Activated naive CD8-positive, alpha-beta T cell (primary cell): ENCODE results near the gene PLEKHA6.

ENCODE experiments used
- H3K27ac Mint-ChIP-seq: one replicate; pipeline ENCODE4 v1.8.0; 2021; ENCODE audit warnings: mixed read lengths
- H3K27me3 Mint-ChIP-seq: one replicate; pipeline ENCODE4 v1.8.0; 2021; ENCODE audit warnings: mixed read lengths
- H3K36me3 Mint-ChIP-seq: one replicate; pipeline ENCODE4 v1.8.0; 2021; ENCODE audit warnings: mixed read lengths
- H3K4me1 Mint-ChIP-seq: one replicate; pipeline ENCODE4 v1.8.0; 2021; ENCODE audit warnings: low read depth, mixed read lengths
- H3K4me3 Mint-ChIP-seq: one replicate; pipeline ENCODE4 v1.8.0; 2021; ENCODE audit warnings: mild to moderate bottlenecking, mixed read lengths
- H3K9me3 Mint-ChIP-seq: one replicate; pipeline ENCODE4 v1.8.0; 2021; ENCODE audit warnings: low read depth, mixed read lengths

Gene PLEKHA6

DNA sequence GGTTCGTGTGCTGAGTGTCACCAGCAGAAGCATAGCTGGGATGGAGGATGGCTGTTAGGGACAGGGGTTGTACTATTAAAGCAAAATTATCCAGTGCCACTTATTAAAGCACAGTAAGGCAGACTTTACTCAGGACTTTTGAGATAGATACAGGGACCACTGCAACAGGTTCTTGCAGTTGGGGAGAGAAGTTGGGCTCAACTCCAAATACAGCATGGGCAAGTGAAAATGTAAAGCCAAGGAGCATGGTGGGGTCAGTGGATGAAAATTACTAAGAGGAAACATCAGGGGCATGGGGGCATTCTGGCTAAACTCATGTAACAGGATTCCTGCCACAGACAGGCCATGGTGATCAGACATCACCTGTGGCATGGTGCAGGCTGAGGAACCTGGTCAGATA lies 178.6 kb downstream of the PLEKHA6 start:
- no peaks in the 10 kb centered on the region for H3K36me3 Mint-ChIP-seq

DNA sequence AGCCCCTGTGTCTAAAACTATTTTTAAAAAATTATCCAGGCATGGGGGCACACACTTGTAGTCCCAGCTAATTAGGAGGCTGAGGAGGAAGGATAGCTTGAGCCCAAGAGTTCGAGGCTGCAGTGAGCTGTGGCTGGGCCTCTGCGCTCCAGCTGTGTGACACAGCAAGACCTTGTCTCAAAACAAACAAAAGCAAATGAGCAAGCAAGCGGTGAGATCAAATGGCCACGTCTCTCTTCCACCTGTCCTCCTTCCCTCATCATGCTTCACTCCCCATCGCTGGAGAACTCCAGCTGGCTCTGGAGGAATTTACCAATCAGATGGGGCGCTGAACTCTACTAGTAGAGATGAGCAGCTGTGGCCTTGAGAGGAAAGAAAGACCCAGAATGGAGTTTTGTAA lies 179.6 kb downstream of the PLEKHA6 start:
- Mint-ChIP-seq H3K27ac (no peak overlapping the region), H3K9me3 (no peaks in the 10 kb centered on the region), H3K4me3 (no peak overlapping the region), H3K4me1 (no peaks in the 10 kb centered on the region), H3K36me3 (no peaks in the 10 kb centered on the region), H3K27me3 (no peaks in the 10 kb centered on the region)

More for the DNA sequence above, 178.6 kb downstream of the PLEKHA6 start:
- Mint-ChIP-seq H3K27ac (no peak overlapping the region), H3K9me3 (no peaks in the 10 kb centered on the region), H3K4me1 (no peaks in the 10 kb centered on the region), H3K27me3 (no peaks in the 10 kb centered on the region), H3K4me3 (no peak overlapping the region)

DNA sequence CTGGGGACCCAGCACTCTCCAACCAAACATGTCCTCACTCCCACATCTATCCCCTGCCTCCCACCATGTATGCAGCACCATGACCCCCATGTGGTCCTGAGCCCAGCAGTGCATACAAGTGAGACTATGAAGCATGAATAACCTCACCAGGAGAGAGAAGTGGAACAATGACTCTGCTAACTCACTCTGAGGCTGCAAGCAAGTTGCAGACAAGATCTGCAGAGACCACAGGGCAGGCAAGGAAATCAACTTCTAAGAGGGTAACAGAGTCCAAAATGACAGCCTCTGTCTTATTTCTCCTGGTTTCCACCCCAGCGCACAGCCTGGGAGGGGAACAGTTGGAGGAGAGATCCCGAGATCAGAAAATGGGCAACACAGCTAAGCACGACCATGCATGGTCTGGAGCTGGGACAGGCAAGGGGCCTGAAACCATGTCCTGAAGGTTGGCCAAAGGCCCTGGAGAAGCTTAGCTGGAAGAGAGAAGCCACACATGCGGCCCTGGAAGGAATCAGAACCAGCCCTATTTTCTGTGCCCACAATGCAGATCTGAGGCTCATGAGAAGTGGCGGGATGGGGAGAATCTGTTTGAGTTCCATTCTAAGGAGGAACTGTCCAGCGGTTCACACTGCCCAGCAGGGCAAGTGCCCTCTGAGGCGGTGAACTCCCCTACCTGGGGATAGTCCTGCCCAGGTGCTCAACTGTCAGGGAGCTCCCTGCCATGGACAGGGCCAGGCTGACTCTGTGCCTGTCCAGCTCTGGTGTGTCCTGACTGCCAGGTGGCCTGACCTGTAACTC lies 181.0 kb downstream of the PLEKHA6 start:
- Mint-ChIP-seq H3K4me3 (no peak overlapping the region), H3K36me3 (peaks cover under 1% of the 10 kb centered on the region), H3K4me1 (no peaks in the 10 kb centered on the region), H3K27ac (no peak overlapping the region), H3K27me3 (no peaks in the 10 kb centered on the region), H3K9me3 (no peaks in the 10 kb centered on the region)

DNA sequence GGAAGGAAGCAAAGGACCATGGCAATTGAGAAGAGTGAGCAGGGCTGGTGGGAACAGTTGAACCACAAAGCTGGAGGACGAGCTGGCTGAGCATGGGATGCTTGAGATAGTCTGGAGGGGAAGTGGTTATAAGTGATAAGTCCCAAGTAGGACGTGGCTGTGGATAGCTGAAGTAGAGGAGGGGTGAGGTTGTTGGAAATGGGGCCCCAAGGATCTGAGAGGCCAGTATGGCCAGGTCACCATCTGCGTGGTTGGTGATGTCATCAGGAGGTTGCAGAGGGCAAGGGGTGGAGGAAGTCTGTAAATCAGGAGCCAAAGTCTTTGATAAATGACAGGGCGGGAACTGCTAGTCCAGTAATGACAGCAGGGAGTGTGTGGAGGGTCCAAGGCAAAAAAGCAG lies 182.6 kb downstream of the PLEKHA6 start:
- Mint-ChIP-seq H3K4me1 (no peaks in the 10 kb centered on the region), H3K9me3 (peaks cover 2% of the 10 kb centered on the region), H3K27me3 (no peaks in the 10 kb centered on the region), H3K27ac (no peak overlapping the region), H3K36me3 (peaks cover 6% of the 10 kb centered on the region), H3K4me3 (no peak overlapping the region)

GRCh38 chr1:204176049-204176448 lies 183.7 kb downstream of the PLEKHA6 start:
- Mint-ChIP-seq H3K27ac (no peak overlapping the region), H3K27me3 (no peaks in the 10 kb centered on the region), H3K36me3 (peaks cover 9% of the 10 kb centered on the region), H3K4me1 (no peaks in the 10 kb centered on the region), H3K9me3 (peaks cover 9% of the 10 kb centered on the region), H3K4me3 (no peak overlapping the region)

GRCh38 chr1:204174958-204175357 lies 184.8 kb downstream of the PLEKHA6 start:
- Mint-ChIP-seq H3K27ac (no peak overlapping the region), H3K36me3 (peaks cover 13% of the 10 kb centered on the region), H3K4me3 (no peak overlapping the region), H3K9me3 (peaks cover 16% of the 10 kb centered on the region), H3K27me3 (no peaks in the 10 kb centered on the region), H3K4me1 (no peaks in the 10 kb centered on the region)

GRCh38 chr1:204172404-204173029 lies 187.2 kb downstream of the PLEKHA6 start:
- Mint-ChIP-seq H3K27ac (no peak overlapping the region), H3K9me3 (peaks cover 20% of the 10 kb centered on the region), H3K4me1 (no peaks in the 10 kb centered on the region), H3K4me3 (no peak overlapping the region), H3K27me3 (no peaks in the 10 kb centered on the region), H3K36me3 (peaks cover 17% of the 10 kb centered on the region)

DNA sequence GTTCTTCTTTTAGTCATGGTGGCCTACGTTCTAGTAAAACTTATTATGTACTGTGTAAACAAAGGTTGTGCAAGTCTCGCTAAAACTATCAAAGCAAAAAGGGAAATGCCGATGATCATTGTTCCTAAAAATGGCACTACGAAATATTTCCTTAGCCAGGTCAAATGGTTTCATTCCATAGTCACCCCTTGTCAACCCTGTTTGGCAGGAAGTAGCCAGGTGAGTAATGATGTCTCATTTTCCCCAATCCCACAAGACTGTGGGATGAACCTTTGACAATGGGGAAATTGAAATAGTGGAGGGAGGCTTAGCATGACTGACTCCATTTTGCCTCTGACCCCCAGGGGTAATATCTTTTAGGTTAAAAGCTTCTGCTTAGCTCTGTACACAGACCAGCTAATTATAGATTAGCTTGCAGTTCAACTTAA lies 188.0 kb downstream of the PLEKHA6 start:
- Mint-ChIP-seq H3K4me1 (no peaks in the 10 kb centered on the region), H3K27me3 (no peaks in the 10 kb centered on the region), H3K4me3 (no peak overlapping the region), H3K9me3 (peaks cover 23% of the 10 kb centered on the region), H3K36me3 (peaks cover 19% of the 10 kb centered on the region), H3K27ac (no peak overlapping the region)

DNA sequence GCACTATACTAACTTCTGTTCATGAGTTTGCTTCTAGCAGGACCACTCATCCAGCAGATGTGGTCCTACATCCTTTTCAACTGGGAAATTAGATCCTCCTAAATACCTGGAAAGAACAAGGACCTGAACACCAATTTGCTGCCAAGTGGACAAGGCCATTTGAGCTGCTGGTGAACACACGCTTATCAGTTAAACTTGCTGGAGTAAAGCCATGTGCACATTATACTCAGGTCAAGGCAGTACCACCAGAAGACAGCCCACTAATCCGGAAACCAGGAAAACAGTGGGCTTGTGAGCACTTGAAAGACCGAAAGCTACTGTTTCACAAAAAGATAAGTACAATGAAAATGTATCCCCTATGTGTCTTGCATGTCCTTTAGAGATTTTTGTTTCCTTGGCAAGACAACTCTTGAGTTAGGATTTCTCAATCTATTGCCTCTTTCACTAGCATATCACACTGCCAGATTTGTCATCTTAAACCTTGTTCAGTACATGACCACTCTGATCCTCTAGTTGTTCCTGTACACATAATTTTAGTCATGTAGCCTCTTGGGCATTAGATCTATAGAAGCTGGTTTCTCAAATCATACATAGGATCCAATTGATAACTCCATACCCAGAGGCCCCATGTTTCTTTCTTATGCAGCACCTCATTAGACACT lies 189.1 kb downstream of the PLEKHA6 start:
- Mint-ChIP-seq H3K4me3 (no peak overlapping the region), H3K27me3 (no peaks in the 10 kb centered on the region), H3K9me3 (peaks cover 23% of the 10 kb centered on the region), H3K27ac (no peak overlapping the region), H3K36me3 (peaks cover 19% of the 10 kb centered on the region), H3K4me1 (no peaks in the 10 kb centered on the region)

GRCh38 chr1:204169858-204170257 lies 189.9 kb downstream of the PLEKHA6 start:
- no peak overlapping the region for H3K27ac Mint-ChIP-seq
- H3K9me3 Mint-ChIP-seq = peaks cover 23% of the 10 kb centered on the region
- peaks cover 3% of the 10 kb centered on the region for H3K27me3 Mint-ChIP-seq
- H3K4me3 Mint-ChIP-seq = no peak overlapping the region
- no peaks in the 10 kb centered on the region for H3K4me1 Mint-ChIP-seq
- H3K36me3 Mint-ChIP-seq = peaks cover 19% of the 10 kb centered on the region
